Lower lobe of right lung (tissue), 2 donors: ENCODE measurements around the gene TMED7. TPM values are rescaled to one million over a fixed set of nuclear protein-coding genes. Genes with fewer than 3 reads are reported as not detected.

Experiments used
- ATAC-seq, 2 donors: fragments of 200-7000 bp; cut with Tn5 transposase; one replicate each; pipeline ENCODE4 v1.9.1; 2020 to 2022; ENCODE audit warnings: mild to moderate bottlenecking in 2 of 2, moderate library complexity in 2 of 2
- DNase-seq: peaks from one replicate; pipeline ENCODE4 v3.0.0-alpha.2; 2020
- H3K27ac ChIP-seq: fragments of 200-600 bp; one replicate; pipeline ENCODE4 v1.8.0; 2022
- H3K27me3 ChIP-seq: fragments of 200-600 bp; one replicate; pipeline ENCODE4 v1.8.0; 2022; ENCODE audit warnings: low read depth
- H3K36me3 ChIP-seq: fragments of 200-600 bp; one replicate; pipeline ENCODE4 v1.8.0; 2022; ENCODE audit warnings: mild to moderate bottlenecking
- H3K4me1 ChIP-seq: fragments of 200-600 bp; one replicate; pipeline ENCODE4 v1.8.0; 2022
- H3K4me3 ChIP-seq: fragments of 200-600 bp; one replicate; pipeline ENCODE4 v1.8.0; 2022; ENCODE audit warnings: mild to moderate bottlenecking
- H3K9me3 ChIP-seq: fragments of 200-600 bp; one replicate; pipeline ENCODE4 v1.8.0; 2022
- CTCF ChIP-seq: fragments of 200-600 bp; IDR thresholded peaks from one replicate; pipeline ENCODE4 v1.8.0; 2022; ENCODE audit warnings: antibody characterized with exemption, mild to moderate bottlenecking
- intact Hi-C: fragments of 100-400 bp; cut with DNase I; formaldehyde crosslinking; loops from one replicate; pipeline ENCODE4 v1.11.0; 2022
- total RNA-seq: library from RNA; stranded (reverse); fragmentation: NEBNext Ultra II Directional; extraction: Animal tissue kit (Norgen Biotek cat#: 25700); gene quantifications from one replicate; pipeline ENCODE4 v1.2.1, GENCODE V29; 2021
- donor health status: DM: no; HTN: yes; CAD: no; lungs with severe emphysema.

TMED7 gene
- total RNA-seq, 1 donor from 2014 or later, result 82.2 TPM

- Histone ChIP-seq H3K27ac (peak overlapping the region; percentile 94), H3K27me3 (no peaks in the 10 kb centered on the region), H3K9me3 (no peaks in the 10 kb centered on the region), H3K36me3 (no peaks in the 10 kb centered on the region), H3K4me3 (peak overlapping the region; percentile 76), H3K4me1 (peaks cover 37% of the 10 kb centered on the region)
- intact Hi-C loops, result no loop called here
- TF ChIP-seq CTCF, result no peak
- peak; percentile 36 to 46 for ATAC-seq
- no peak for DNase-seq
Measured at GRCh38 chr5:115602591-115603125, 23.2 kb downstream of the TMED7 start.

- Histone ChIP-seq H3K27me3 (no peaks in the 10 kb centered on the region), H3K4me1 (peaks cover 37% of the 10 kb centered on the region), H3K36me3 (no peaks in the 10 kb centered on the region), H3K27ac (peak within 1 kb of the TSS; percentile 94), H3K4me3 (peak within 1 kb of the TSS; percentile 76), H3K9me3 (no peaks in the 10 kb centered on the region)
- intact Hi-C loops, result no loop called here
- peak; percentile 91 for ATAC-seq
- DNase-seq, result peak; percentile 76
- peak; percentile 44 for TF ChIP-seq CTCF
Measured at GRCh38 chr5:115601701-115602590, 23.9 kb downstream of the TMED7 start, which contains the start of gene TICAM2. Gene TICAM2, minus strand, starts transcription at chr5:115602479. Its CDS starts 21,223 bp downstream, at chr5:115581256.

- DNase-seq, result no peak
- Histone ChIP-seq H3K4me1 (peaks cover 37% of the 10 kb centered on the region), H3K27ac (no peak overlapping the region), H3K9me3 (no peaks in the 10 kb centered on the region), H3K36me3 (no peaks in the 10 kb centered on the region), H3K4me3 (peak overlapping the region; percentile 76), H3K27me3 (no peaks in the 10 kb centered on the region)
- intact Hi-C loops, result no loop called here
- TF ChIP-seq CTCF, result no peak
- ATAC-seq, result no peak
Measured at GRCh38 chr5:115600766-115601165, 25.1 kb downstream of the TMED7 start.

- peaks cover 37% of the 10 kb centered on the region for H3K4me1 ChIP-seq
- no peaks in the 10 kb centered on the region for H3K27me3 ChIP-seq
- H3K9me3 ChIP-seq, result no peaks in the 10 kb centered on the region
- DNase-seq (no peak), ATAC-seq (peak in 1 of 2 donors; percentile 23)
- H3K36me3 ChIP-seq, result no peaks in the 10 kb centered on the region
- TF ChIP-seq CTCF, result no peak
- H3K27ac ChIP-seq, result no peak overlapping the region
- no peak overlapping the region for H3K4me3 ChIP-seq
- intact Hi-C loops, result no loop called here
Measured at GRCh38 chr5:115599924-115600323, 25.9 kb downstream of the TMED7 start.

- no peak overlapping the region for H3K4me3 ChIP-seq
- no peak for TF ChIP-seq CTCF
- H3K27ac ChIP-seq, result no peak overlapping the region
- DNase-seq, result no peak
- no peaks in the 10 kb centered on the region for H3K27me3 ChIP-seq
- no peaks in the 10 kb centered on the region for H3K9me3 ChIP-seq
- intact Hi-C loops, result no loop called here
- peak; percentile 28 to 58 for ATAC-seq
- H3K4me1 ChIP-seq, result peaks cover 37% of the 10 kb centered on the region
- no peaks in the 10 kb centered on the region for H3K36me3 ChIP-seq
Measured at GRCh38 chr5:115599502-115599901, 26.3 kb downstream of the TMED7 start.
